ENCODE measurements around the gene AKT3. TPM values are rescaled to one million over a fixed set of nuclear protein-coding genes. Genes with fewer than 3 reads are reported as not detected.

The AKT3 gene
- total RNA-seq, 1 donor from 2014 or later = 169 TPM

- Mint-ChIP-seq H3K27ac (ENCODE audit: unreplicated experiment) (no peak overlapping the region), H3K36me3 (ENCODE audit: unreplicated experiment) (peaks cover 17% of the 10 kb centered on the region), H3K4me1 (ENCODE audit: low read depth, unreplicated experiment) (no peaks in the 10 kb centered on the region), H3K4me3 (ENCODE audit: unreplicated experiment) (no peak overlapping the region), H3K27me3 (ENCODE audit: unreplicated experiment) (peaks cover under 1% of the 10 kb centered on the region), H3K9me3 (ENCODE audit: unreplicated experiment) (no peaks in the 10 kb centered on the region)
- TF ChIP-seq CTCF (IDR thresholded peaks at IDR 0.05; ENCODE audit: partially characterized antibody, unreplicated experiment) = no peak
- no peak for DNase-seq
Observed at GRCh38 chr1:243645281-243645680, 204.8 kb downstream of the AKT3 start.

- H3K27ac Mint-ChIP-seq (ENCODE audit: unreplicated experiment) = no peak overlapping the region
- no peak for TF ChIP-seq CTCF (IDR thresholded peaks at IDR 0.05; ENCODE audit: partially characterized antibody, unreplicated experiment)
- no peak overlapping the region for H3K4me3 Mint-ChIP-seq (ENCODE audit: unreplicated experiment)
- no peaks in the 10 kb centered on the region for H3K9me3 Mint-ChIP-seq (ENCODE audit: unreplicated experiment)
- no peak for DNase-seq
- no peaks in the 10 kb centered on the region for H3K4me1 Mint-ChIP-seq (ENCODE audit: low read depth, unreplicated experiment)
- no peaks in the 10 kb centered on the region for H3K27me3 Mint-ChIP-seq (ENCODE audit: unreplicated experiment)
- H3K36me3 Mint-ChIP-seq (ENCODE audit: unreplicated experiment) = peaks cover 37% of the 10 kb centered on the region
Observed at GRCh38 chr1:243642936-243643335, 207.1 kb downstream of the AKT3 start.

GRCh38 chr1:243639027-243639658 is 210.9 kb downstream of the AKT3 start:
- Mint-ChIP-seq H3K4me3 (ENCODE audit: unreplicated experiment) (no peak overlapping the region), H3K4me1 (ENCODE audit: low read depth, unreplicated experiment) (no peaks in the 10 kb centered on the region), H3K36me3 (ENCODE audit: unreplicated experiment) (peaks cover 34% of the 10 kb centered on the region), H3K9me3 (ENCODE audit: unreplicated experiment) (no peaks in the 10 kb centered on the region), H3K27me3 (ENCODE audit: unreplicated experiment) (no peaks in the 10 kb centered on the region), H3K27ac (ENCODE audit: unreplicated experiment) (no peak overlapping the region)
- no peak for DNase-seq
- TF ChIP-seq CTCF (IDR thresholded peaks at IDR 0.05; ENCODE audit: partially characterized antibody, unreplicated experiment) = no peak

GRCh38 chr1:243638186-243638585 is 211.9 kb downstream of the AKT3 start:
- no peak for DNase-seq
- Mint-ChIP-seq H3K9me3 (ENCODE audit: unreplicated experiment) (no peaks in the 10 kb centered on the region), H3K27me3 (ENCODE audit: unreplicated experiment) (no peaks in the 10 kb centered on the region), H3K4me1 (ENCODE audit: low read depth, unreplicated experiment) (no peaks in the 10 kb centered on the region), H3K4me3 (ENCODE audit: unreplicated experiment) (no peak overlapping the region), H3K36me3 (ENCODE audit: unreplicated experiment) (peaks cover 34% of the 10 kb centered on the region), H3K27ac (ENCODE audit: unreplicated experiment) (no peak overlapping the region)
- no peak for TF ChIP-seq CTCF (IDR thresholded peaks at IDR 0.05; ENCODE audit: partially characterized antibody, unreplicated experiment)

DNA sequence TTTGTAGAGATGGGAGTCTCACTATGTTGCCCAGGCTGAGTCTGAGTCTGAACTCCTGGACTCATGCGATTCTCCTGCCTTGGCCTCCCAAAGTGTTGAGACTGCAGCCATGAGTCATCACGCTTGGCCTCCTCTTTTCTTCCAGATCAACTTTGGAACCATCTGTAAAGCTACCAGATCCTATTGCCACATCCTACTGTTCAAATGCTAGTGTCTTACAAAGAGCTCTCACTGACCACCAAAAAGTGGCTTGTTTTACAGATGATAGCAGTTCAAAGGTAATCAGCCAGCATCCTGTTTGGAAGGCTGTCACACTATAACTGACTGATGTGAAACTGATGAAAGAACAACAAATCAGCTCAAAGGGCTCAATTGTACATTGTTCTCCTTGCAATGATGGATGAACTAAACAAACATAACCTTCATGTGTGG is 221.6 kb downstream of the AKT3 start:
- Mint-ChIP-seq H3K9me3 (ENCODE audit: unreplicated experiment) (peaks cover 2% of the 10 kb centered on the region), H3K27me3 (ENCODE audit: unreplicated experiment) (no peaks in the 10 kb centered on the region), H3K4me3 (ENCODE audit: unreplicated experiment) (no peak overlapping the region), H3K4me1 (ENCODE audit: low read depth, unreplicated experiment) (no peaks in the 10 kb centered on the region), H3K27ac (ENCODE audit: unreplicated experiment) (no peak overlapping the region), H3K36me3 (ENCODE audit: unreplicated experiment) (peaks cover 20% of the 10 kb centered on the region)
- DNase-seq = no peak
- no peak for TF ChIP-seq CTCF (IDR thresholded peaks at IDR 0.05; ENCODE audit: partially characterized antibody, unreplicated experiment)

All from glutamatergic neuron (in vitro differentiated cells).